ENCODE results near the gene KDM4C.

KDM4C gene

DNA sequence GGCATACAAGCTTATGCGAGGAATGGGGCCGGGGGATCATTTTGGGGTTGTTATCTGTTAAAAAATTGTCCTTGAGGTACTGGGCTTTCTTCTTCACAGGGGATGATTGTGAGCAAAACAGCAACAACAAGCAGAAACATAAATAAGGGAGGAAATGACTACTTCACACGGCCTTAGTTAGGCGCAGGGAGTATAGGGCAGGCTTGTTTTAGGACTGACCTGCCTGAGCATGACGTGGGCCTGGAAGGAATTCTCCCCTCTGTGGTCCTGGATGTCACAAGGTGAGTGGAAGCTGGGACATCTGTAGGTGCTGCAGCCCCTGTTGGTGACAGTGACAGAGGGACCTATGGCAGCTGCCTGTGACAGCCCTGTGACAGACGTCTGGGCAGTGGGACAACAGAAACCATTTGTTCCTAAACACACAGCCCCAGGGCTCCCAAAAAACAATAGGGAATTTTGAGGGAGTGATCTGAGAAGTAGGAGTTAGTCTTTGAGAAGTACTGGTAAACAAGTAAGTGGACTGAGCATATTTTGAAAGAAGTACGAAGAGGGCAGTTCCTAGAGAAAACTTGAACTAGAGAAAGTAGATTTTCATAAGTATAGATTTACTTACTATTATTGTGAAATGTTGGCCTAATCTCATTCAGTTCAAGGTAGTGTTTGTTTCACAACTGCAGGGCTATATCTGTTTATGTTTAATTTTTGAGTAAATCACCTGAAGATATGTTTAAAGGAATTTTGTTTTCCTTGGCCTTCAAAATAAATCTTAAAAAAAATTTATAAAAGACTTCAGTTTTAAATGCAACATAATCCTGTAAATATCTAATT is 113.1 kb downstream of the KDM4C start:
- DNase-seq = no peak

- no peak for DNase-seq
These were observed 116.1 kb downstream of the KDM4C start for GRCh38 chr9:6873857-6874256.

DNA sequence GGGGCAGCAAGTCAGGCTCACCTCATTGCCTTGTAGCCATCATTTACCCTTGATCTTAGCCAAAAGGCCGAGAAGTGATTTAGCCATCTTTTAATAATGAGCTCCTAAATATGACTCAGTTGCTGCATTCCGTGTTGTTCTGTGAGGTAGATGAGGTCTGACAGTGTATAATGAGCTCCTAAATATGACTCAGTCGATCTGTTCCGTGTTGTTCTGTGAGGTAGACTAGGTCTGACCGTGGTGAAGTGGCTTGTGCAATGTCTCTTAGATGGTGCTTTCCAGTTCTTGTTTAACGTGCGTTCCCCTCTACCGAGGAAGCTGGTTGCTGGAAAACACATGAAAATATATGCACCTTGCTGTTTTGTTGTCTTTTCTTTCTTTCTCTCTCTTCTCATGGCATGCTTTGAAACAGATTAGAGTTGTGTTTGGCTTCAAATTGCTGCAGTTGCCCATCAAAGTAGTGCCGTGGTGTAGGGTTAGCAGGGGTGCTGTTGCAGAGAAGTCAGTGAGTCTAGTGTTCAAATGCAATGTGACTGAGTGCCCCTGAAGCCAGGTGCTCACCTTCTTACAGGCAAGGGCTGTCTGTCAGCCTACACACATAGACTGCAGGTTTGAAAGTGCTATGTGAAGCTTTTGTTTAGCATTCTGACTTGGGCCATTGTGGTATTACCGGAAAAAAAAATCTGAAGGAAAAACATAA is 118.6 kb downstream of the KDM4C start:
- no peak for DNase-seq

GRCh38 chr9:6877671-6878161 is 119.9 kb downstream of the KDM4C start:
- DNase-seq = no peak

- DNase-seq = no peak
These were observed 122.9 kb downstream of the KDM4C start for GRCh38 chr9:6880626-6881025.

DNA sequence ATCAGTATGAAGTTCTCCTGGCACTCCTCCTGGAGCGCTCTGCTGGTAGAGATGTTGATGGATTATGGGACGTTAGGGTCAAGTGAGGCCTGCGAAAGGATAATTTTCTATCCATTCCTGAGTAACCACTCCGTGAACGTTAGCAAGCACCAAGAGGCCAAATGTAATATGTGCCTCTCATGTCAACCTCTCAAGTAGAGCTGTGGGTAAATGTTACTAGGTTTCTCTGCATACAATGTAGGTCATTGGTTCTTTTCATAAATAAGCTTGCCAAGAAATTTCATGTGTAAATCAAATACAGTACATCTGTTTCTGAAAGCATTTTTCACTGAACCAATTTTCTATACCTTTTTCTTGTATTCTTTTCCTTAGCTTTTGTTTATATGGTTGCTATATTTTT is 126.3 kb downstream of the KDM4C start:
- DNase-seq = no peak

GRCh38 chr9:6884990-6885389 is 127.2 kb downstream of the KDM4C start:
- DNase-seq = no peak

- no peak for DNase-seq
These were observed 129.3 kb downstream of the KDM4C start for GRCh38 chr9:6887051-6887450.

GRCh38 chr9:6889868-6890267 is 132.1 kb downstream of the KDM4C start:
- no peak for DNase-seq

DNA sequence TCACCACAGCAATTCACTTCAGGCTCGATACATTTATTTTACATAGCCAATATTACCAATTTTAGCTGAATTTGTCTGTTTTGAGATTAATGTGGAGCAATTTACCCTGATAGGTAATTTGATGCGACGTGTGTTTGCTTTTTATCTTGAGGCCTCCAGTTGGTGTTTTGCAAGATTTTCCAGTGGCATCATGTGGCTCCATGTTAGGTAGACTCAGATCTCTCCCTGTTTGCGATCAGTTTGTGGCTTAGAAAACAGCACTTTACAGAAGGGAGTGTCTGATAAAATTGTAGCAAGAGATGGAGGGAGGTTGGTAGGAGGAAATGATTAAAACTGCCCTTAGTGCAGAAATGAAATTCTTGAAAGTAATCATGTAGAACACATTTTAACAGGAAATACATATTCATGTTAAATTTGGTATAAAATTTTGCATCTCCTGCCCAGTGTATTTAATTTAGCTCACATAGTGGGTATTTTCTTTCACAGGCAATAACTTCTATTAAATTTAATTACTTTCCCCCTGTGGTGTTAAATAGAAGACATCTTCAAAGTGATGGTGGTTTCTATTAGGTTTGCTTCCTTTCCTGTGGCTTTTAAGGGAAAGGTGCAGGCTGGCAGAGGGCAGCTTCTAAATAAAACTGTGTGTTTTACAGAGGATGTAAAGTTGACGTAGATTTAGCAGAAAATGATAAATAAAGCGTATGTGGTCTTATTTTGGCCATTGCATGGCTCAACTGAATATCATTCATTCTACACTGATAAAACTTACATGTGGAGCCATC is 135.8 kb downstream of the KDM4C start:
- no peak for DNase-seq

DNA sequence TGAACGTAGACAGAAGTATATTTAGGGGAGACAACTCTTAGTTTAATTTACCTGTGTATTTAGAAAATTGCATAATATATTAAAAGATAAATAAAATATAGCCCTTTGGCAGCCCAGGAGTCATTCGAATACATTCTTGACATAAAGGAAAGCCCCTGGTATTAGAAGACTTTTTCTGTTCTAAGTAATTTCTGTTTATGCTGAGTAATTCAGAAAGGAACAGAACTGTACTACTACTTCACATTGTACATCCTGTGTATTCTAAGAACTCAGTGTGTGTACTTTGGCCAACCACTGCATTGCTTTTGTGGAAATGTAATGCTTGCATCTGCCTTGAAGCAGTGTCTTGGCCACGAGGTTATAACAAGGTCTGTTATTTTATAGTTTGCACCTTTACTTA is 136.4 kb downstream of the KDM4C start:
- no peak for DNase-seq

DNA sequence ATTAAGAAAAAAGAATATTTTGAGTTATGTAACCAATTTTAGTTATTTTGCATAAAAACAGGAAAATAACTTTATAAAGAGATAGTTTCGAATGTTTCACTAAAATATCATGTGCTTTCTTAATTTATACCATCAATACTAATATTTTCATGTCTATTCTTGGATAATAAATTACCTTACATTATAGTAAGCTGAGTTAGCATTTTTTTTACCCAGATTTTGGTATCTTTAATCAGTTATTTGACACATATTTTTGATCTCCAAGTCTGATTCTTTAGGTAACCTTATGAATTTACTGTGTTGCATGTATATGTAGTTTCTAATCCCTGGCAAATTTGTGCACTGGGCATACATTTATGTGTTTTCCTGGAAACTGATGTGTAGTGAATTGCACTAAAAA is 138.0 kb downstream of the KDM4C start:
- no peak for DNase-seq

DNA sequence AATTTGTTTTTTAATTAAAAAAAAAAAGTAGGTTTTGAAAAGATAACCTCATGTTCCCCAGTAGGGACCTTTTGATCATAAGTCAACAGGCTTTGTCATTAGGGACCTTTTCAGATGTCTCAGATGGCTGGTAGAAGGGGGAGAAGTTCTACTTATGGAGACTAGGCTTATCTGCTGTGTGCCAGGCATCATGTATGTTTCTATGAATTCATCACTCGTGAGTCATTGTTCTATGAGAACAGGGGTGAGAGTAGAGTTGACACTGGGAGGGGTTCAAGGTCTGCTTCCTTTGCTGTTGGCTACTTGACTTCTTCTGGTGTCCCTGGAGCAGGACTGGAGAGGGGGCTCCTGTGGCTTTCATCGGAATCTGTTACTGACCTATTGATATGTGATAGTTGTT is 138.8 kb downstream of the KDM4C start:
- no peak for DNase-seq

GRCh38 chr9:6897207-6897822 is 139.5 kb downstream of the KDM4C start:
- DNase-seq = no peak

DNA sequence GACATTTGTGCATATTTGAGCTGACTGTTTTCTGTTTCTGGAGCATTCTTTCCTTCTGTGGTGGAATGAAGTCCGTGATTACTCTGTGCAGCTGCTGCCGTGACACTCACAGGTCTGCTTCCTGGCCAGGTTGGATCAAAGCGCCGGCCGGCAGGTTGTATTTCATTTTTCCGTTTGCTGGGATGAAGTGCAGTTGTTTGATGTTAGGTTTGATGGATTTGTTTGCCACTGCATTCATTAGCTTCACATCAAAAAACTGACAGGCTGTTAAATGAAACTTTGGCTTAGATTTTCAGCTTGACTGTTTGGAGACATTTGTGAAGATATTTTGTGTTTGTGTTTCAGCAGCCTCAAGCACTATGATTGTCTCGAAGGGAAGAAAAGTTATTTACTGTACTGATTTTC is 140.1 kb downstream of the KDM4C start:
- DNase-seq = no peak

GRCh38 chr9:6899274-6899673 is 141.5 kb downstream of the KDM4C start:
- DNase-seq = no peak

GRCh38 chr9:6900440-6900883 is 142.7 kb downstream of the KDM4C start:
- no peak for DNase-seq

- no peak for DNase-seq
These were observed 143.4 kb downstream of the KDM4C start for GRCh38 chr9:6901180-6901579.

DNA sequence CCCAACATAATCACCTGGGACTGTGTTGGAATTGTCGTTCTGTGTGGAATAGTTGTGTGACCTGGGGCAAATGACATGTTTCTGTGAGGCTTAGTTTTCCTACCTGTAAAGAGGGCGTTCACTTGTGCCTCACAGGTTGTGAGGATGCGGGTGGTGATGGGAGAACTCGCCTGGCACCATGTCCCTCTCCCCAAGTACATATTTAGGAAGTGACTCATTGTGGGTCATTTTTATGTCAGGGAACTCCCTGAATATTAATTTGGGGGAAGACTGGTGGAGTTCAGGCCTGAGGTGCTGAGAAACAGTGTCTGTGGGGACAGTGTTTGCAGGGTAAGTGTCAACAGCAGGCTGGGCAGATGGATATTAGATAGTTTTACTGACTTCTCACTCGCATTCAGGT is 144.7 kb downstream of the KDM4C start:
- DNase-seq = no peak

- no peak for DNase-seq
These were observed 146.6 kb downstream of the KDM4C start for GRCh38 chr9:6904371-6904770.

- no peak for DNase-seq
These were observed 148.1 kb downstream of the KDM4C start for GRCh38 chr9:6905850-6906375.

GRCh38 chr9:6907772-6908381 is 150.1 kb downstream of the KDM4C start:
- DNase-seq = no peak

Measured in activated CD4-positive, alpha-beta T cell treated with anti-CD3 and anti-CD28 coated beads, Interleukin-2, amount 50 U/mL, for 1 hour (primary cell).